HCT116 (cell line): ENCODE data around the gene ZSCAN4. TPM values are rescaled to one million over a fixed set of nuclear protein-coding genes. Genes with fewer than 3 reads are reported as not detected.

ENCODE experiments used
- ATAC-seq: fragments of 200-7000 bp; cut with Tn5 transposase; 2 replicates; pipeline ENCODE4 v1.9.1; 2020; ENCODE audit warnings: mild to moderate bottlenecking, moderate library complexity
- BruUV-seq: library from RNA; stranded (reverse); fragments of 400-500 nt; replicated peaks from 2 replicates; lab custom pipeline; 2021; lab: Mats Ljungman, UMichigan
- CTCF ChIA-PET: fragments of 300-600 bp; sonication (Branson Sonifier 250); formaldehyde crosslinking; loops from one replicate; lab custom pipeline; 2021; ENCODE audit warnings: antibody characterized with exemption; lab: Charles Lee
- POLR2A ChIA-PET: fragments of 300-600, 350-600 bp; sonication (Branson Sonifier 250); formaldehyde crosslinking; loops from one replicate; lab custom pipeline; 2021; ENCODE audit warnings: antibody characterized with exemption; lab: Charles Lee
- RAD21 ChIA-PET, 2 experiments: fragments of 300-600 bp; sonication (Branson Sonifier 250); formaldehyde crosslinking; loops; one replicate each; lab custom pipeline; 2023; ENCODE audit warnings: low total read pairs in 2 of 2; ENCODE audit not compliant: uncharacterized antibody in 2 of 2, unreplicated experiment in 2 of 2, low non-redundant PET in 1 of 2; lab: Charles Lee
- DNase-seq: peaks from one replicate; pipeline ENCODE4 v3.0.0-alpha.2; 2010; ENCODE audit warnings: low read depth, low spot score
- H2AFZ ChIP-seq: fragments of 200-600 bp; shearing (Covaris generic), sonication (generic); 2 replicates; pipeline ENCODE4 v1.6.1; 2017; ENCODE audit warnings: low read depth, mixed run types, mixed read lengths, antibody characterized with exemption, low read length; ENCODE audit not compliant: poor library complexity, severe bottlenecking
- H3K27ac ChIP-seq: 2 replicates; pipeline ENCODE4 v1.5.1; 2012; ENCODE audit warnings: low read depth, low read length
- H3K27me3 ChIP-seq: fragments of 200-600 bp; sonication (generic); 2 replicates; pipeline ENCODE4 v1.6.1; 2016; ENCODE audit warnings: mixed run types, low read length, mixed read lengths; ENCODE audit not compliant: insufficient read depth
- H3K36me3 ChIP-seq, 2 experiments: fragments of 200-500 bp in 1 of 2; fragments of 200-600 bp in 1 of 2; sonication (Bioruptor generic) in 1 of 2; sonication (generic) in 1 of 2; 2 replicates each; pipeline versions ENCODE4 v1.5.1 to v1.6.1; 2014 to 2016; ENCODE audit warnings: low read length in 2 of 2, inconsistent platforms in 1 of 2, mixed read lengths in 1 of 2, mixed run types in 1 of 2; ENCODE audit not compliant: insufficient read depth in 2 of 2, control insufficient read depth in 1 of 2
- H3K4me1 ChIP-seq, 2 experiments: fragments of 200-600 bp in 1 of 2; sonication (generic) in 1 of 2; 2 replicates each; pipeline versions ENCODE4 v1.5.1 to v1.6.1; 2012 to 2017; ENCODE audit warnings: low read length in 2 of 2, inconsistent platforms in 1 of 2, mild to moderate bottlenecking in 1 of 2, mixed read lengths in 1 of 2, mixed run types in 1 of 2, moderate library complexity in 1 of 2; ENCODE audit not compliant: insufficient read depth in 2 of 2, control insufficient read depth in 1 of 2
- H3K4me2 ChIP-seq: fragments of 200-600 bp; sonication (generic); 2 replicates; pipeline ENCODE4 v1.6.1; 2017; ENCODE audit warnings: mixed run types, low read length, mixed read lengths
- H3K4me3 ChIP-seq, 2 experiments: fragments of 200-600 bp in 1 of 2; sonication (generic) in 1 of 2; replicated peaks in 1 of 2; 2 replicates each; pipeline ENCODE4 v1.5.1; 2011 to 2016; ENCODE audit warnings: low read length in 2 of 2, control low read depth in 1 of 2, low read depth in 1 of 2, mild to moderate bottlenecking in 1 of 2, mixed read lengths in 1 of 2, mixed run types in 1 of 2
- H3K79me2 ChIP-seq: fragments of 200-600 bp; sonication (generic); 2 replicates; pipeline ENCODE4 v1.6.1; 2017; ENCODE audit warnings: mild to moderate bottlenecking, mixed run types, low read length, moderate library complexity, mixed read lengths; ENCODE audit not compliant: insufficient read depth
- H3K9ac ChIP-seq: fragments of 200-600 bp; sonication (generic); 2 replicates; pipeline ENCODE4 v1.6.1; 2016; ENCODE audit warnings: low read length, mixed read lengths
- H3K9me2 ChIP-seq: fragments of 200-600 bp; sonication (generic), shearing (Covaris generic); 2 replicates; pipeline ENCODE4 v1.6.1; 2017; ENCODE audit warnings: mixed run types, mild to moderate bottlenecking, moderate library complexity; ENCODE audit not compliant: insufficient read depth
- H3K9me3 ChIP-seq, 2 experiments: fragments of 200-500 bp in 1 of 2; fragments of 200-600 bp in 1 of 2; sonication (Bioruptor generic) in 1 of 2; sonication (generic) in 1 of 2; 2 replicates each; pipeline ENCODE4 v1.6.1; 2014 to 2017; ENCODE audit warnings: low read length in 2 of 2, mixed read lengths in 2 of 2, inconsistent platforms in 1 of 2, low read depth in 1 of 2, mild to moderate bottlenecking in 1 of 2, mixed run types in 1 of 2, moderate library complexity in 1 of 2; ENCODE audit not compliant: control insufficient read depth in 1 of 2, insufficient read depth in 1 of 2
- H4K20me1 ChIP-seq: fragments of 200-600 bp; sonication (generic), shearing (Covaris generic); 2 replicates; pipeline ENCODE4 v1.6.1; 2017; ENCODE audit warnings: mixed run types, mild to moderate bottlenecking, moderate library complexity; ENCODE audit not compliant: insufficient read depth
- CBX3 ChIP-seq: IDR thresholded peaks from 2 replicates; pipeline ENCODE4 v1.6.1; 2012; ENCODE audit warnings: low read depth
- CEBPB ChIP-seq: IDR thresholded peaks from 2 replicates; pipeline ENCODE4 v1.6.1; 2012; ENCODE audit warnings: low read depth
- ELF1 ChIP-seq: IDR thresholded peaks from 2 replicates; pipeline ENCODE4 v1.6.1; 2012; ENCODE audit warnings: low read depth, borderline replicate concordance
- FOSL1 ChIP-seq: IDR thresholded peaks from 2 replicates; pipeline ENCODE4 v1.6.1; 2012; ENCODE audit warnings: low read depth
- JUND ChIP-seq: IDR thresholded peaks from 2 replicates; pipeline ENCODE4 v1.6.1; 2012
- POLR2AphosphoS5 ChIP-seq: IDR thresholded peaks from 2 replicates; pipeline ENCODE4 v1.6.1; 2011; ENCODE audit warnings: mild to moderate bottlenecking, low read depth, low read length, moderate library complexity
- RAD21 ChIP-seq: IDR thresholded peaks from 2 replicates; pipeline ENCODE4 v1.6.1; 2012; ENCODE audit warnings: low read depth, mild to moderate bottlenecking
- SIN3A ChIP-seq: IDR thresholded peaks from 2 replicates; pipeline ENCODE4 v1.6.1; 2012; ENCODE audit warnings: low read depth
- SP1 ChIP-seq: IDR thresholded peaks from 2 replicates; pipeline ENCODE4 v1.6.1; 2012; ENCODE audit warnings: low read depth
- SRF ChIP-seq: IDR thresholded peaks from 2 replicates; pipeline ENCODE4 v1.6.1; 2012; ENCODE audit warnings: low read depth
- TCF7L2 ChIP-seq: IDR thresholded peaks from 2 replicates; pipeline ENCODE4 v1.7.0; 2011; ENCODE audit warnings: borderline replicate concordance, inconsistent platforms; ENCODE audit not compliant: insufficient read depth, insufficient read length; ENCODE audit errors: extremely low read depth
- ZFX ChIP-seq: fragments of 450-650 bp; IDR thresholded peaks from 2 replicates; pipeline ENCODE4 v1.6.1; 2017
- ZNF274 ChIP-seq: fragments of 200-500 bp; sonication (Bioruptor generic); IDR thresholded peaks from 2 replicates; pipeline ENCODE4 v1.6.1; 2014; ENCODE audit warnings: mild to moderate bottlenecking, low read depth, low read length, inconsistent platforms
- intact Hi-C: fragments of 100-400 bp; cut with micrococcal nuclease; formaldehyde crosslinking; loops from 2 replicates; pipeline ENCODE4 v1.10.0; 2022
- total RNA-seq: library from RNA; stranded (reverse); gene quantifications from one replicate; pipeline ENCODE4 v1.2.1, GENCODE V29; 2021; ENCODE audit not compliant: unreplicated experiment
- TF ChIP-seq, protein P1 (sequence below): IDR thresholded peaks from 2 replicates; pipeline ENCODE4 v1.6.1; 2012
- TF ChIP-seq, protein P2 (sequence below): IDR thresholded peaks from 2 replicates; pipeline ENCODE4 v1.6.1; 2012
- TF ChIP-seq, protein P3 (sequence below): IDR thresholded peaks from 2 replicates; pipeline ENCODE4 v1.6.1; 2012; ENCODE audit warnings: low read depth
- TF ChIP-seq, protein P4 (sequence below), 3 experiments: fragments of 200-600 bp in 1 of 3; sonication (generic) in 1 of 3; IDR thresholded peaks in 2 of 3; conservative IDR thresholded peaks in 1 of 3; 2 replicates each; pipeline ENCODE4 v1.5.1; 2012 to 2017; ENCODE audit warnings: low read depth in 2 of 3, low read length in 2 of 3, antibody characterized with exemption in 1 of 3, borderline replicate concordance in 1 of 3, control low read depth in 1 of 3, mild to moderate bottlenecking in 1 of 3, mixed read lengths in 1 of 3, mixed run types in 1 of 3, moderate library complexity in 1 of 3; ENCODE audit not compliant: insufficient read depth in 1 of 3

Gene ZSCAN4
- total RNA-seq, 1 experiment from 2014 or later = not detected

- RAD21 ChIA-PET = no interaction called here
- Histone ChIP-seq H3K9ac (no peak overlapping the region), H3K4me2 (no peak overlapping the region), H4K20me1 (no peaks in the 10 kb centered on the region), H3K9me2 (no peaks in the 10 kb centered on the region), H3K36me3 (no peaks in the 10 kb centered on the region), H3K4me3 (no peak overlapping the region), H3K4me1 (no peaks in the 10 kb centered on the region), H3K9me3 (peaks cover 0 to 4% of the 10 kb centered on the region in 2 experiments; a peak in 1 of 4 replicates), H3K27ac (no peak overlapping the region), H3K79me2 (no peaks in the 10 kb centered on the region), H2AFZ (no peak overlapping the region), H3K27me3 (no peaks in the 10 kb centered on the region)
- intact Hi-C loops = no loop called here
- DNase-seq (no peak), ATAC-seq (no peak)
- no peak for TF ChIP-seq ZFX
- no peak for TF ChIP-seq FOSL1
- TF ChIP-seq CEBPB = no peak
- TF ChIP-seq ZNF274 = no peak
- TF ChIP-seq RAD21 = no peak
- TF ChIP-seq POLR2AphosphoS5 = no peak
- no peak for TF ChIP-seq ELF1
- TF ChIP-seq, protein P1, sequence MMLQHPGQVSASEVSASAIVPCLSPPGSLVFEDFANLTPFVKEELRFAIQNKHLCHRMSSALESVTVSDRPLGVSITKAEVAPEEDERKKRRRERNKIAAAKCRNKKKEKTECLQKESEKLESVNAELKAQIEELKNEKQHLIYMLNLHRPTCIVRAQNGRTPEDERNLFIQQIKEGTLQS = no peak
- TF ChIP-seq CBX3 = no peak
- TF ChIP-seq TCF7L2 = no peak
- no peak for TF ChIP-seq SP1
- TF ChIP-seq SIN3A = no peak
- no peak for TF ChIP-seq JUND
- CTCF ChIA-PET = no interaction called here
- BruUV-seq = no TSS peak
- POLR2A ChIA-PET = no interaction called here
Observed at GRCh38 chr19:57672466-57672865, 3.7 kb downstream of the ZSCAN4 start.

DNA sequence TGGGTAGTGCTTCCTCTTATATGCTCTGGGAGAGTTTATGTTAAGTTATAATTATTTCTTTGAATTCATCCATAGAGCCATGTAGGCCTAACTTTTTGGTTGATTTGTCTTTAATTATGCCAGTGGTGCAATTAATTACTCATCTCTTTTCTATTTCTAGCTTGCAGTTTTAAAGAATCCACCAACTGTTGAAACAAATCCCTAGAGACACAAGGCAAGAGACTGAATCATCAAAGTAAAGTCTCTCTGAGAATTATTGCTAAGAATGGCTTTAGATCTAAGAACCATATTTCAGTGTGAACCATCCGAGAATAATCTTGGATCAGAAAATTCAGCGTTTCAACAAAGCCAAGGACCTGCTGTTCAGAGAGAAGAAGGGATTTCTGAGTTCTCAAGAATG lies 7.1 kb downstream of the ZSCAN4 start:
- no peaks in the 10 kb centered on the region for H3K9me2 ChIP-seq
- BruUV-seq = no TSS peak
- H3K9ac ChIP-seq = no peak overlapping the region
- peaks cover 0 to 9% of the 10 kb centered on the region in 2 experiments; a peak in 1 of 4 replicates for H3K9me3 ChIP-seq
- no peaks in the 10 kb centered on the region for H4K20me1 ChIP-seq
- H3K4me3 ChIP-seq = no peak overlapping the region
- no peaks in the 10 kb centered on the region for H3K36me3 ChIP-seq
- H3K4me2 ChIP-seq = no peak overlapping the region
- H3K4me1 ChIP-seq = no peaks in the 10 kb centered on the region
- RAD21 ChIA-PET = no interaction called here
- DNase-seq = no peak
- no peak for ATAC-seq
- no peak overlapping the region for H2AFZ ChIP-seq
- no peaks in the 10 kb centered on the region for H3K27me3 ChIP-seq
- no peak overlapping the region for H3K27ac ChIP-seq
- POLR2A ChIA-PET = no interaction called here
- intact Hi-C loops = no loop called here
- no peaks in the 10 kb centered on the region for H3K79me2 ChIP-seq
- CTCF ChIA-PET = no interaction called here
- TF ChIP-seq, protein P2, sequence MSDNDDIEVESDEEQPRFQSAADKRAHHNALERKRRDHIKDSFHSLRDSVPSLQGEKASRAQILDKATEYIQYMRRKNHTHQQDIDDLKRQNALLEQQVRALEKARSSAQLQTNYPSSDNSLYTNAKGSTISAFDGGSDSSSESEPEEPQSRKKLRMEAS = no peak
- TF ChIP-seq, protein P3, sequence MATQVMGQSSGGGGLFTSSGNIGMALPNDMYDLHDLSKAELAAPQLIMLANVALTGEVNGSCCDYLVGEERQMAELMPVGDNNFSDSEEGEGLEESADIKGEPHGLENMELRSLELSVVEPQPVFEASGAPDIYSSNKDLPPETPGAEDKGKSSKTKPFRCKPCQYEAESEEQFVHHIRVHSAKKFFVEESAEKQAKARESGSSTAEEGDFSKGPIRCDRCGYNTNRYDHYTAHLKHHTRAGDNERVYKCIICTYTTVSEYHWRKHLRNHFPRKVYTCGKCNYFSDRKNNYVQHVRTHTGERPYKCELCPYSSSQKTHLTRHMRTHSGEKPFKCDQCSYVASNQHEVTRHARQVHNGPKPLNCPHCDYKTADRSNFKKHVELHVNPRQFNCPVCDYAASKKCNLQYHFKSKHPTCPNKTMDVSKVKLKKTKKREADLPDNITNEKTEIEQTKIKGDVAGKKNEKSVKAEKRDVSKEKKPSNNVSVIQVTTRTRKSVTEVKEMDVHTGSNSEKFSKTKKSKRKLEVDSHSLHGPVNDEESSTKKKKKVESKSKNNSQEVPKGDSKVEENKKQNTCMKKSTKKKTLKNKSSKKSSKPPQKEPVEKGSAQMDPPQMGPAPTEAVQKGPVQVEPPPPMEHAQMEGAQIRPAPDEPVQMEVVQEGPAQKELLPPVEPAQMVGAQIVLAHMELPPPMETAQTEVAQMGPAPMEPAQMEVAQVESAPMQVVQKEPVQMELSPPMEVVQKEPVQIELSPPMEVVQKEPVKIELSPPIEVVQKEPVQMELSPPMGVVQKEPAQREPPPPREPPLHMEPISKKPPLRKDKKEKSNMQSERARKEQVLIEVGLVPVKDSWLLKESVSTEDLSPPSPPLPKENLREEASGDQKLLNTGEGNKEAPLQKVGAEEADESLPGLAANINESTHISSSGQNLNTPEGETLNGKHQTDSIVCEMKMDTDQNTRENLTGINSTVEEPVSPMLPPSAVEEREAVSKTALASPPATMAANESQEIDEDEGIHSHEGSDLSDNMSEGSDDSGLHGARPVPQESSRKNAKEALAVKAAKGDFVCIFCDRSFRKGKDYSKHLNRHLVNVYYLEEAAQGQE = no peak
- no peak for TF ChIP-seq TCF7L2
- no peak for TF ChIP-seq SP1
- TF ChIP-seq, protein P4, sequence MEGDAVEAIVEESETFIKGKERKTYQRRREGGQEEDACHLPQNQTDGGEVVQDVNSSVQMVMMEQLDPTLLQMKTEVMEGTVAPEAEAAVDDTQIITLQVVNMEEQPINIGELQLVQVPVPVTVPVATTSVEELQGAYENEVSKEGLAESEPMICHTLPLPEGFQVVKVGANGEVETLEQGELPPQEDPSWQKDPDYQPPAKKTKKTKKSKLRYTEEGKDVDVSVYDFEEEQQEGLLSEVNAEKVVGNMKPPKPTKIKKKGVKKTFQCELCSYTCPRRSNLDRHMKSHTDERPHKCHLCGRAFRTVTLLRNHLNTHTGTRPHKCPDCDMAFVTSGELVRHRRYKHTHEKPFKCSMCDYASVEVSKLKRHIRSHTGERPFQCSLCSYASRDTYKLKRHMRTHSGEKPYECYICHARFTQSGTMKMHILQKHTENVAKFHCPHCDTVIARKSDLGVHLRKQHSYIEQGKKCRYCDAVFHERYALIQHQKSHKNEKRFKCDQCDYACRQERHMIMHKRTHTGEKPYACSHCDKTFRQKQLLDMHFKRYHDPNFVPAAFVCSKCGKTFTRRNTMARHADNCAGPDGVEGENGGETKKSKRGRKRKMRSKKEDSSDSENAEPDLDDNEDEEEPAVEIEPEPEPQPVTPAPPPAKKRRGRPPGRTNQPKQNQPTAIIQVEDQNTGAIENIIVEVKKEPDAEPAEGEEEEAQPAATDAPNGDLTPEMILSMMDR (IDR thresholded peaks at IDR 0.05 in 2 of 3, conservative IDR thresholded peaks at IDR 0.05 in 1 of 3; ENCODE audit: borderline replicate concordance in 1 of 3, insufficient read depth in 1 of 3, low read depth in 2 of 3, low read length in 2 of 3) = no peak
- no peak for TF ChIP-seq ELF1
- no peak for TF ChIP-seq SRF
